Measurements from ENCODE around the gene RBX1. TPM values are rescaled to one million over a fixed set of nuclear protein-coding genes. Genes with fewer than 3 reads are reported as not detected.

RBX1 gene
- total RNA-seq, 3 donors from 2014 or later (not counting 1 experiment from before 2014, with no cell fraction given), result 27.1 to 34.3 (median 28.5) TPM

- no peak overlapping the region for H3K4me3 Mint-ChIP-seq
- 91% methylated on average over 5 of the region's 8 CpGs for WGBS (ENCODE audit: insufficient coverage)
Observed at GRCh38 chr22:40967111-40967760, 16.1 kb downstream of the RBX1 start.

DNA sequence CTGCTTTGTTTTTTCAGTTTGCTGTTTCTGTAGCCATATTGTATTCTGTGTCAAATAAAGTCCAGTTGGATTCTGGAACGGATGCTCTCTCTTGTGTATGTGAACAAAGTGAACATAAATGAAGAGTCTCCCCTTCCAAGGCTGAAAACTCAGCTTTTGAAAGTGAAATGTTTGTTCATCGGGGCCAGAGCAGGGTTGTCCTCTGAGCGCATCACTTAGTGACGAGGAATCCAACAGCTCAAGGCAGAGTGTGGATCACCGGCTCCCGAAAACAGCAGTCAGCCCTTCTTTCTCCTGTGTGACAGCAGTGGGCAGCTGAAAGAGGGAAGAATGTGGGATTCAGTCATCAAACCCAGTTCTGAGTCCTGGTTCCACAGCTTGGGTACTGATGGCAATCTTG is 21.4 kb downstream of the RBX1 start:
- Mint-ChIP-seq H3K27ac (no peak overlapping the region), H3K4me1 (no peaks in the 10 kb centered on the region), H3K36me3 (peaks cover 7% of the 10 kb centered on the region), H3K27me3 (ENCODE audit: low read depth in 2 of 2) (no peaks in the 10 kb centered on the region), H3K4me3 (no peak overlapping the region), H3K9me3 (no peaks in the 10 kb centered on the region)
- DNase-seq (no peak), ATAC-seq (no peak)
- no peaks in the 10 kb centered on the region for H3K4me1 ChIP-seq (ENCODE audit: control insufficient read depth, insufficient read depth, low read length)
- TF ChIP-seq CTCF (IDR thresholded peaks at IDR 0.05), result no peak
- intact Hi-C loops (cut with micrococcal nuclease), result no loop called here
- H3K9me3 ChIP-seq (ENCODE audit: control insufficient read depth, insufficient read depth, low read length), result no peaks in the 10 kb centered on the region
- H3K27ac ChIP-seq (ENCODE audit: low read length), result no peak overlapping the region
- no peak overlapping the region for H3K4me3 ChIP-seq (ENCODE audit: low read length)
- no peaks in the 10 kb centered on the region for H3K27me3 ChIP-seq (ENCODE audit: control insufficient read depth, insufficient read depth, low read length)
- 99% methylated on average over 6 of the region's 6 CpGs for WGBS (ENCODE audit: insufficient coverage)
- H3K36me3 ChIP-seq (ENCODE audit: control insufficient read depth, insufficient read depth, low read length), result peaks cover 31% of the 10 kb centered on the region

More at GRCh38 chr22:40967111-40967760, 16.1 kb downstream of the RBX1 start:
- no peaks in the 10 kb centered on the region for H3K27me3 ChIP-seq (ENCODE audit: control insufficient read depth, insufficient read depth, low read length)
- peak overlapping the region; percentile 33 to 57 for H3K27ac Mint-ChIP-seq
- ATAC-seq (no peak), DNase-seq (no peak)
- no peak overlapping the region for H3K4me3 ChIP-seq (ENCODE audit: low read length)
- no peaks in the 10 kb centered on the region for H3K27me3 Mint-ChIP-seq (ENCODE audit: low read depth in 2 of 2)
- no peaks in the 10 kb centered on the region for H3K9me3 Mint-ChIP-seq
- no peaks in the 10 kb centered on the region for H3K9me3 ChIP-seq (ENCODE audit: control insufficient read depth, insufficient read depth, low read length)
- H3K4me1 Mint-ChIP-seq, result peaks cover 4 to 11% of the 10 kb centered on the region in 2 donors
- H3K36me3 ChIP-seq (ENCODE audit: control insufficient read depth, insufficient read depth, low read length), result peaks cover 58% of the 10 kb centered on the region
- intact Hi-C loops (cut with micrococcal nuclease), result no loop called here
- TF ChIP-seq CTCF (IDR thresholded peaks at IDR 0.05), result no peak
- H3K36me3 Mint-ChIP-seq, result peaks cover 15% of the 10 kb centered on the region
- H3K27ac ChIP-seq (ENCODE audit: low read length), result no peak overlapping the region
- H3K4me1 ChIP-seq (ENCODE audit: control insufficient read depth, insufficient read depth, low read length), result no peaks in the 10 kb centered on the region

- Mint-ChIP-seq H3K27ac (no peak overlapping the region), H3K36me3 (peaks cover 7% of the 10 kb centered on the region), H3K27me3 (ENCODE audit: low read depth in 2 of 2) (no peaks in the 10 kb centered on the region), H3K4me3 (no peak overlapping the region), H3K9me3 (no peaks in the 10 kb centered on the region), H3K4me1 (no peaks in the 10 kb centered on the region)
- H3K27ac ChIP-seq (ENCODE audit: low read length), result no peak overlapping the region
- H3K27me3 ChIP-seq (ENCODE audit: control insufficient read depth, insufficient read depth, low read length), result no peaks in the 10 kb centered on the region
- no peak for TF ChIP-seq CTCF (IDR thresholded peaks at IDR 0.05)
- ATAC-seq, result no peak
- H3K9me3 ChIP-seq (ENCODE audit: control insufficient read depth, insufficient read depth, low read length), result no peaks in the 10 kb centered on the region
- no peak overlapping the region for H3K4me3 ChIP-seq (ENCODE audit: low read length)
- DNase-seq, result no peak
- no peaks in the 10 kb centered on the region for H3K4me1 ChIP-seq (ENCODE audit: control insufficient read depth, insufficient read depth, low read length)
- 96% methylated on average over 13 of the region's 13 CpGs for WGBS (ENCODE audit: insufficient coverage)
- H3K36me3 ChIP-seq (ENCODE audit: control insufficient read depth, insufficient read depth, low read length), result peaks cover 27% of the 10 kb centered on the region
- intact Hi-C loops (cut with micrococcal nuclease), result no loop called here
Observed at GRCh38 chr22:40973144-40973543, 22.0 kb downstream of the RBX1 start.

DNA sequence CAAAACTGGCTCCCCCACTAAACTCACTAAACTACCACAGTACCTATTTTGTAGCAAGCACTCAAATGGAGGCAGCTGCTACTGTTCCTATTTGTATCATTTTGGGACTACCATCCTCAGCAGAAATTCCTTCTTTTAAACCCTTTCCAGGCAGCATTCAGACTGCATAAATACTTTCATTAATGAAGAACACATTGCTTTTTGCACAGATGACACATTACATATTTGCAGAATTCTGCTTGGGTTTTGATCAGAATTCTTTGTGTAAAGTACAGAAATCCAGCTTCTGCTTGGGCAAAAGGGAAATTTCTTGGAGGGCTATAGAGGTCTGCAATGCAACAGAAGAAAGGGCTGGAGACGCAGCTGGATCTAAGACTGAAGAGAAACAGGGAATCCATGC is 24.2 kb downstream of the RBX1 start:
- TF ChIP-seq CTCF (IDR thresholded peaks at IDR 0.05), result no peak
- H3K9me3 Mint-ChIP-seq, result no peaks in the 10 kb centered on the region

More for the DNA sequence above, 24.2 kb downstream of the RBX1 start:
- WGBS (ENCODE audit: insufficient coverage), result 100% methylated on average over 1 of the region's 1 CpG
- H3K4me3 ChIP-seq (ENCODE audit: low read length), result no peak overlapping the region
- no peaks in the 10 kb centered on the region for H3K27me3 Mint-ChIP-seq (ENCODE audit: low read depth in 2 of 2)
- no peaks in the 10 kb centered on the region for H3K9me3 ChIP-seq (ENCODE audit: control insufficient read depth, insufficient read depth, low read length)
- peaks cover 7% of the 10 kb centered on the region for H3K36me3 Mint-ChIP-seq
- H3K27me3 ChIP-seq (ENCODE audit: control insufficient read depth, insufficient read depth, low read length), result no peaks in the 10 kb centered on the region
- DNase-seq (no peak), ATAC-seq (no peak)
- H3K27ac ChIP-seq (ENCODE audit: low read length), result no peak overlapping the region
- H3K27ac Mint-ChIP-seq, result no peak overlapping the region
- no peak overlapping the region for H3K4me3 Mint-ChIP-seq
- peaks cover 12% of the 10 kb centered on the region for H3K36me3 ChIP-seq (ENCODE audit: control insufficient read depth, insufficient read depth, low read length)
- intact Hi-C loops (cut with micrococcal nuclease), result no loop called here
- no peaks in the 10 kb centered on the region for H3K4me1 Mint-ChIP-seq
- no peaks in the 10 kb centered on the region for H3K4me1 ChIP-seq (ENCODE audit: control insufficient read depth, insufficient read depth, low read length)
